Measurements from ENCODE around the gene STXBP1.

Gene STXBP1

DNA sequence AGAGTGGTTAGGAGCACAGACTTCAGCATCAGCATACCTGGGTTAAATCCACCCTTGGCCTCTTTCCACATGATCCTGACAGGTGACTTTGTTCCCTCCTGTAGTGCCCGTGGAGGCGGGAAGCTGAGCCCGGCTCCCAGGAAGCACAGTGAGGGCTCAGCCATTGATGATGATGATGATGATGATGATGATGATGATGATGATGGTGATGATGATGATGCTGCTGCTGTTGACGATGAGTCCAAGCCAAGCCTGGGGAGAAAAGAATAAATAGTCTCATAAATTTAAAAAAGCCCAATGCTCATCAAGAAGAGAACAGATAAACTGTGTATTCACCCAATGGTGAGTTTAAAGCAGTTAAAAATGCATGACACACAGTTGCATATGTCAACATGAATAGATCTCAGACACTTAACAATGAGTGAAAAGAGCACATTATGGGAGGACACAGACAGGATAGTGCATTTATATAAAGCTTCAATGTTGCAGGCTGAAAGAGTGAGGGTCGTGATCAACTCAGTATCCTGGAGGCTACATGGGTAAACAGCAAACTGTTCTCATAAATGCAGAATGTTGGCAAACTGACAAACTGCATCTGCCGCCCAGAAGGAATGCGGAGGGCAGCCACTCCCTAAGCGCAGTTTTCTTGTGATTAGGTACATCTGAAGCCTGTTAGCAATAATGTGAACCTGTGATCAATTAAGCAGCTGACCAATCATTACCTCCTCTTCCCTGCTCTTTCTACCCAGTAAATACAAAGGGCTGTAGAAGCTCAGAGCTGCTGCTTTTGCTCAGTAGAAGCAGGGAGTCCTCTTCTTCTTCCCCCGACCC is 83.0 kb downstream of the STXBP1 start:
- DNase-seq, result peak; percentile 50

DNA sequence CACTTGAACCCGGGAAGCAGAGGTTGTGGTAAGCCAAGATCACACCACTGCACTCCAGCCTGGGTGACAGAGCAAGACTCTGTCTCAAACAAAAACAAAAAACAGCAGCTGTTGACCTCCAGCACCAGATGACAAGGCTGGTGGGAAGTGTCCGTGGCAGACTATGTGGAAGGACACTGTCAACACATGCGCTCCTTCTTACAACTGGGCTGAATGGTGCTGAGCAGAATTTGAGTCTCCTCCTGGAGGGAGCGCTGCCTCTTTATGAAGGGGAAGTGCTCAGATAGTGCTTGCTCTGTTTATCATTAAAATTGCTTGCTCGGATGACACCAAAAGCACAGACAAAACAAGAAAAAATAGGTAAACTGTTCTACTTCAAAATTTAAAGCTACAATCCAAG is 85.5 kb downstream of the STXBP1 start:
- DNase-seq, result no peak

DNA sequence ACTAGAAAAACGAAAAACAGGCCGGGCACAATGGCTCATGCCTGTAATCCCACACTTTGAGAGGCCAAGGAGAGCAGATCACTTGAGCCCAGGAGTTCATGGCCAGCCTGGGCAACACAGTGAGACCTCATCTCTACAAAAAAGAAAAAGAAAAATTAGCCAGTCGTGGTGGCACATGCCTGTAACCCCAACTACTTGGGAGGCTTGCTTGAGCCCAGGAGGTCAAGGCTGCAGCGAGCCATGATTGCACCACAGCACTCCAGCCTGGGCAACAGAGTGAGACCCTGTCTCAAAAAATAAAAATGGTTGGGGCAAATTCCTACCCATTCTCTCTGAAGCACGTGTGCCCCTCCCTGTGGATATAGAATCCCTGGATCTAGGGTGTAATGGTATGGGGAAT is 86.3 kb downstream of the STXBP1 start:
- DNase-seq, result no peak

DNA sequence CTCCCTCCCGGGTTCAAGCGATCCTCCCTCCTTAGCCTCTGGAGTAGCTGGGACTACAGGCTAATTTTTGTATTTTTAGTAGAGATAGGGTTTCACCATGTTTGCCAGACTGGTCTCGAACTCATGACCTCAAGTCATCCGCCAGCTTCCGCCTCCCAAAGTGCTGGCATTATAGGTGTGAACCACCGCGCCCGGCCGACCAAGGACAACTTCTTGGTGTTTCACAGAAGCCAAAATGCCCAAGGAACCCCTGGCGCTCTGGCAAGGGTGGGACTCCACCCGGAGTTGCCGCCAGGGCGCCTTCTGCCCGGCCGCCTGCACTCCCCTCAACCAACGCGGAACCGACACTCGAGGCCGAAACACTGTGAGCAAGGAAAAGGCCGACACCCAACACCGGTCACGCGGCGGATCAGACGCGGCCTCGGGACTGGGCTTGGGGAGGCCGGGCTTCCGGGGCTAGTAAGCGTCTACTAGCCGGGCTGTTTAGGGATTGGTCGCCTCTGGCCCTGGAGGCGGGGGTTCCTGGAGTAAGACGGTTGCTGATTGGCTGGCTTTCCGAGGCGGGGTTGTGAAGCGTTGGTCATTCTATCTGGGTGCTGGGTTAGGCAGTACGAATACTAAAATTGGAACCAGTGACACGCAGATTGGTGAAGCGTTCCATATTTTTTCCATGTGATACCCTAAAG is 87.1 kb downstream of the STXBP1 start:
- peak; percentile 96 for DNase-seq

DNA sequence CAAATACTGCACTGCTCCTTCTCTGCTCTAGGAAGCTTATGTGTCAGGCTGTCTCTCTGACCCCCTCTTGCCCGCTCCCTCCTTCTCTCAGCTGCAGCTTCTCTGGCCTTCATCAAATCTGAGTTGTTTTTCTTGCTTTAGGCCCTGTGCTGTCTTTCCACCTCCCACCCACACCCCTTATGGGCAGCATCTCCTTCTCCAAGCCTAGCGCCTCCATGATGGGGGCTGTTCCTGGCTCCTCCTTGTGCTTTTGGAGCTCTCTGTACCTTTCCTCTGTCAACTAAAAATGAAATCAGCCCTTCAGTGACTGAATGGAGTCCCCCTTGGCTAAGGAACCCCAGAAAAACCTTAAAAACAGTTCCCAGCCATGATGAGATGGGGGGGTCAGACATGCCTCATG is 88.1 kb downstream of the STXBP1 start:
- DNase-seq, result no peak

DNA sequence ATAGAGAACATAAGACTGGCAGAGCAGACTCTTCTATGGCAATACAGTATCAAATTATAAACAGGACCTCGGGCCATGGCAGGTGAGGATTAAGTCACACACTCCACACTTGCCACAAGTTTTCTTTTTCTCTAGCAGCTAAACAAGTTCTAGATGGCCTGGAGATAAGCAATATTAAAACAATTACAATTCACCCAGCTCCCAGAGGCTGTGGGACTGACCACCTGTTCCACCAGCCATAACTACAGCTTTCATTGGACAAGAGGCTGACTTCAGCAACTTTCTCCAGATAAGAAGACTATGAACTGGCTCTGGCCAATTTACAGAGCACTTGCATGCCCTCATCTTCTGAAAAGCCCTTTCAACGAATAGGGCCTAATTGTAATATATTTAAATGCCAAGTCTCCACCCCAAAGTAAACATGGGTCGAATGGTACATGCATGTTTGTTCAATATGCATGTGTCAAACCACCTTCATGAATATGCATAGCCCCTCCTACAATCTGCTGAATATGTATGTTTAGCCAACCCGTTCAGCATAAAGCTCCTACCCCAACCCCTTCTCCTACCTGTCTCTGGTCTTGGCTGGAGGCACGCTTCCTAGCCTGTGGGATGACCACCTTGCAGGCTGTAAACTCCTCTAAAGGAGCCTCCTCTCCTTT is 88.6 kb downstream of the STXBP1 start:
- DNase-seq, result no peak

DNA sequence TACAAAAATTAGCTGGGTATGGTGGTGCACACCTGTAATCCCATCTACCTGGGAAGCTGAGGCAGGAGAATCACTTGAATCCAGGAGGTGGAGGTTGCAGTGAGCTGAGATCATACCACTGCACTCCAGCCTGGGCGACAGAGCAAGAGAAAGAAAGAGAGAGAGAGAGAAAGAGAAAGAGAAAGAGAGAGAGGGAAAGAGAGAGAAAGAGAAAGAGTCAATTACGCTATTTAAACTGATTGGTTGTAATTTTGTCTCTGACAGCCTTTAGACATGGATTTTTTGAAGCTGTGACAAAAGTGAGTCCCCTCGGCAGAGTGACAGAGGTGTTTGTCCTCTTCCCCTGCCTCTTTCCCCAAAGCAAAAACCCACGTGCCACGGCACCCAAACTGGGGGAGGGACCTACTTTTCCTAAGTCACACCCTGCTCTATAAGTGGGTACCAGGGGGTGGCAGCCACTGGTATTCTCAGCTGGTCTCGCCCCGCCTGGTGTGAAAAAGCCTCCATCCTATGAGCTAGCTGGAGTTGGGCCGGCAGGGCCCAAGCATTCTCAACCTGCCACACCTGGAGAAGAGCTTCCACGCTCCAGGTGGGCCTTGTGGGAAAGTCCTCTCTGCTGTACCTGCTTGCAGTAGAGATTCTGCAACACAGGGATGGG is 91.3 kb downstream of the STXBP1 start:
- DNase-seq, result no peak

DNA sequence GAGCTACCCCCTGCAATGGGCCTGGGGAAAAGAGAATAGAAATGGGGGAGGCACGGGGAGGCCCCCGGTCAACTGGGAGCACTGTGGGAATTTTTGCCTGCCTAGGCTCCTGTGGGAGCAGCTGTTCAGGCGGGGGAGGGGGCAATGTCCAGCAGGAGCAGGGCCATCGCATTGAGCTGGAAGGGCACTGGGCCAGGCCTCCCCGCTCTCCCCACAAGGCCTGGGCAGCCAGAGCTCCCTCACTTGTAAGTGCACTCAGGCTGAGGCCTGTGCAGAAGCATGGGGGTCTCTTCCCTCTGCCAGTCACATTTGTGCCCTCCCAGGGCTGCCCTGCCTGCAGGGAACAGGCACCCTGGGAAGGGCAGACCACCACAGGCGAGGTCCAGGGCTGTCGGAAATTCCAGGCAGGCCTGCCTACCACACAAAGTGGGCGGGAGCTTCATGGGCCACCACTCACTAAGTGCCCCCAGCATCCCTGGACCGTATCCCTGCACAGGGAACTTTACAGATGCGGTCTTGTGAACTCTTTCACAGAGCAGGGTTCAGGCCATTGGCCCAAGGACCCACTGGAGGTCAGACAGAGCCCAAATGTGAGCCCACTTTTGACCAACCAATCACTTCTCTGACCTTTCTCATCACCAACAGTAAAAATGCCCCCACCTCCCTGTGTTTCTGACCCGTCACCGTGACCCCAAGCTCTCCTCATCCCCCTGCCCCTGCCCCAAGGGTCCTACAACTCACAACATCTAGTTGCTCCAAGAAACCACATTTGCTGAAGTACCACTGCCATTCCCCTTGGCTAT is 93.7 kb downstream of the STXBP1 start:
- DNase-seq, result no peak

DNA sequence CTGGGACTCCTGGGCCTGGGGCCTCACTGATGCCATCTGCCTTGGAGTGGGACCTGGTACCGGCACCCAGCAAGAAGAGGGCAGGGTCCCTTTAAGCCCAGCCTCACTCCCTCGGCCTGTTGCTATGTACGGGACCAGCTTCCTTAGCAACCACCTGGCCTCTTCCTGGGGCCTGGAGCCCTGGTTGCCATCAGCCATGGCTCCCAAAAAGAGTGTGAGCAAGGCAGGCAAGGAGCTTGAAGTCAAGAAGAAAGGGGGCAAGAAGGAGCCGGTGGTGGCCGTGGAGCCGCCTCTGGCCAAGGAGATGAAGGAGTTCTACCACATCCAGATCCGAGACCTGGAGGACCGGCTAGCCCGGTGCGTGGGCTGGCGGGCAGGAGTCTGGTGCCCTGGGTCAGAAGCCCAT is 94.8 kb downstream of the STXBP1 start, which contains the start of gene CFAP157:
TSS of gene CFAP157 (plus strand) at position 153 of the 406 bp plus-strand sequence. CDS start at position 197, 44 bp downstream.
- no peak for DNase-seq

DNA sequence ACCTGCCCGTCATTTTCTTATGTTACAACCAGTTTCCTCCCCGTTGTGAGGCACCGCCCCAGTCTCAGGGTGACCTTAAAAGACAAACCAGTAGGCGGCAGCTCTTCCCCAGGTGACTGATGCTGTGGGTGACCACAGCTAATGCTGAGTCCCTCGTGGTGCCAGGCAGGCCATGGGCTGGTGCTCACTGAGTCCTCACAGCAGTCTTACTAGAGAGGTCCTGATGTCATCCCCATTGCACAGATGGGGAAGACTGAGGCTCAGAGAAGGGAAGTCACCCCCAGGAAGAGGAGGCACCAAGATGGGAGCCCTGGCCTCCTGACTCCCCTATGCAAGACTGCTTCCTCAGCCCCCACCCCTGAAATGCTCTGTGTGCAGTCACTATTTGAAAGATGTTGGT is 95.7 kb downstream of the STXBP1 start:
- DNase-seq, result no peak

DNA sequence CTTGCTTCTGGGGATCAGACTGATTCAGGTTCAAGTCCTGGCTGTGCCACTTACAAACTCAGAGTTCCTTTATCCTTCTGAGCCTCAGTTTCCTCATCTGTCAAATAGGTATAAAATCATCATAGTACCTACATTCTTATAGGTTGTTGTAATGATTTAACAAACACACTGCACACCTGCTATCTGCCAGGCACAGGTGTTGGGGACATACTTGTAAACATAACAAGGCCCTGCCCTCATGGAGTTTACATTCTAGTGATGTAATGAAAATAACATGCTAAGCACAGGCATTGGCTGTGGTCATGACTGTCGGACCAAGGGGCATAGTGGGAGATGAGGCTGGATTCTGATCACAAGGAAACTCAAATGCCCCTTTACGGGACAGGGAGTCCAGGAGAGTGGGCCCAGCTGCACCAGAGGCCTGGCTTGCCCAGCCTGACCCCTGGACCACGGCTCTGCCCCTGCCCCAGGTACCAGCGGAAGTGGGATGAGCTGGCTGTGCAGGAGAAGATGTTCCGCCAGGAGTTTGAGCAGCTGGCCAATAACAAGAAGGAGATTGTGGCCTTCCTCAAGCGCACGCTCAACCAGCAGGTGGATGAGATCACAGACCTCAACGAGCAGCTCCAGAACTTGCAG is 97.0 kb downstream of the STXBP1 start:
- DNase-seq, result no peak

DNA sequence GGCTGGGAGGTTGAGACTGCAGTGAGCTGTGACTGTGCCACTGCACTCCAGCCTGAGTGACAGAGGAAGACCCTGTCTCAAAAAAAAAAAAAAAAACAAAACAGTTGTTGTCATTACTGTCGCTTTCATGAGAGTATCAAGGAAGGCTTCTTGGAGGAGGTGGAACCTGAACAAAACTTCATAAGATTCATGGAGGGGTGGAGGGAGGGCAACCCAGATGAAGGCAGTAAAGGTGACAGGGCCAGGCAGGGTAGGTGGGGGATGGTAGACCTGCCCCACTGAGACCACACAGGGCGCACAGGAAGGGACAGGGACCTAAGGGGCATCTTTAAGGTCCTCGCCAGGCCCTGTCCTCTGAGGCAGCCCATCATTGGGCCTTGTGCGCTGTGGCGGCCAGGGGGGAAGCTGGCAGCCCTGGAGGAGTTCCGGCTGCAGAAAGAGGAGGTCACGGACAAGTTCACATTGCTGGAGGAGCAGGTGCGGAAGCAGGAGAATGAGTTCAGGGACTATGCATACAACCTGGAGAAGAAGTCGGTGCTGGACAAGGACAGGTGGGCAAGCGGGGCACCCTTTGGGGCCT is 98.2 kb downstream of the STXBP1 start:
- DNase-seq, result no peak

DNA sequence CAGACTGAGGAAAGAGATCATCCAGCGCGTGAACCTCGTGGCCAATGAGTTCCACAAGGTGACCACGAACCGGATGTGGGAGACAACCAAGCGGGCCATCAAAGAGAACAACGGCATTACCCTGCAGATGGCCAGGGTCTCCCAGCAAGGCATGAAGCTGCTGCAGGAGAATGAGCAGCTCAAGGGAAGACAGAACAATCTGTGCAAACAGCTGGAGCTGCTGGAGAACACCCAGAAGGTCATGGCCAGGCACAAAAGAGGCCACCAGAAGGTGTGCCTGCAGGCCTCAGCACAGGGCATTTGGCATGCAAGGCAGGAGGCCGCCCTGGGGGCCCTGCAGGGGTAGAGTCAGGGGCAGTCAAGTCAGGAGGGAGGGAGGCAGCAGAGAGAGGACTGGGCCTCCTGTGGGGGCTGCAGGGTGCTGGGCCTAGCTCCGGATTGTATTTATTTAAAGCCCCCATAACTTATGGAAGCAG is 99.2 kb downstream of the STXBP1 start:
- DNase-seq, result no peak

DNA sequence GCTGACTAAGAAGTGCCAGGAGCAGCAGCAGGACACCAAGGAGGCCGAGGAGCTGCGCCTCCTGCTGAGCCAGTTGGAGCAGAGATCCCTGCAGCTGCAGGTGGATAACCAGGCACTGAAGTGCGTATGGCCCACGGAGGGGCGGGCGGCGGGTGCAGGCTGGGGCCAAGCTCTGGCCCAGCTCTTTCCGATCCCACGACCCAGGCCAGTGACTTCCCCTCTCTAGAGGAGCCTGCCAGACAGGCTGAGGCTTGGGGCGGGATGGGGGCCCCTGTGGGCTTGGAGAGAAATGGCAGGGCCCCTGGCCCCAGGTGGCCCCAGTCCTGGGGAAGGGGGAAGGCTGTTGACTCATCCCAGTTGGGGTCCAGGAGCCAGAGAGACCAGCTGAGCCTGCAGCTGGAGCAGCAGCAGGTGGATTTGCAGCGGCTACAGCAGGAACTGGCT is 99.8 kb downstream of the STXBP1 start:
- no peak for DNase-seq

DNA sequence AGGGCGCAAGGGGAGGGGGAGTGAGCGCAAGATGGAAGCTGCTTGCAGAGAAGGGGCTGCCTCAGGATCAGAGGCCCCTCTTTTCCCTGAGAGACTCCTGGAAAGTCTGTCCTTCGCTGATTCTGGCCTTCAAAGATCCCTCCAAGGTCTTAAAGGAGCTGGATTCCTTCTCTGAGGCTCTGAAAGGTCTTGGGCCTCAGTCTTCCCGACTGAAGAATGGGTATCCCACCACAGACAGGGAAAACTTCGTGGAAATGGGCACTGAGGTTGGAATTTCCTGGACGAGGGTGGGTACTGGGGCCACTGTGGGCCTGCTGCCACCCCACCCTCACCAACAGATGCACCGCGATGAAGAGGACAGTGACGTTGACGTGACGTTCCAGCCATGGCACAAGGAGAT is 100.3 kb downstream of the STXBP1 start:
- no peak for DNase-seq

DNA sequence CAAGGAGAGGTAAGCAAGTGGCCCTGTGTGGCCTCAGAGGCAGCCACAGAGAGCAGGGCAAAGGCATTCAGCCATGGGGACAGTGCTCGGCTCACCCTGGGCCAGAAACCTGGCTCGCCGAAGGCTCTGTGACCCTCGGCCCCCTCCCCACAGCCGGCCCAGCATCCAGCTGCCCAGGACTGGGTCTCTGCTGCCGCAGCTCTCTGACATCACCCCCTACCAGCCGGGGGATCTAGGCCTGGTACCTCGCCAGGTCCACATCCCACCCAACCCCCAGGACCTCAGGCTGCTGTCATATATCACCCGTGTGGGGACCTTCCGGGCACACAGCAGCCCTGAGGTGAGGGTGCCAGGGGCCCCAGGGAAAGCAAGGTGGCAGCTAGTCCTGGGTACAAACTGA is 100.8 kb downstream of the STXBP1 start:
- no peak for DNase-seq

DNA sequence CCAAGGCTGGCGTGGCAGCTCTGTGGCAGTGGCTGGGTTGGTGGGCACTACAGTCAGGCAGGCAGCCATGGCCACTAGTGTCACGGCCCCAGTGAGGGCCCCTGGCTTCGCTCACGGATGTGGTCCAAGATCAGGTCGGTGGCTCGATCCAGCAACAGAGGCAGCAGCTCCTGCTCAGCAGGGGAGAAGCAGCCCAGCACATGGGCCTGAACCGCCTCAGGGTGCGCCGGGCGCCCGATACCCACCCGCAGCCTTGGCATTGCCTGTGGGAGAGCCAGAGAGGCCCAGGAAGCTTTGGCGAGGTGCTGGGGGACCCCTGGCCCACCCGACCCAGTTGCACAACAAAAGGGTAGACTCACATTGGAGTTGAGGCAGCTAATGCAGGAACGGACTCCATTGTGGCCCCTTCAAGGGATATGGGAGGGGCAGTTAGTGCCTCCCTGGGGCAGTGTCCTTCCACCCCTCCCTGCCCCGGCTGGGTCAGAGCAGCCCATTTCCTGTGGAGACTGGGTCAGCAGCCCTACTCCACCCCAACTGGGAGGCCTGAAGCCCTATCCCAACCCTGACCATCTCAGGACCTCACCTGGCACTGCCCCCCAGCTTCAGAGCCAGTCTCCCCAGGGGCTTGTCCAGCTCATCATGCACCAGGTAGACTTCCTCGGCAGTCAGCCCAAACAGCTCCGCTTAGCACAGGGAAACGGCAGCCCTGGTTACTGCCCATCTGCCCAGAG is 102.1 kb downstream of the STXBP1 start:
- DNase-seq, result no peak

DNA sequence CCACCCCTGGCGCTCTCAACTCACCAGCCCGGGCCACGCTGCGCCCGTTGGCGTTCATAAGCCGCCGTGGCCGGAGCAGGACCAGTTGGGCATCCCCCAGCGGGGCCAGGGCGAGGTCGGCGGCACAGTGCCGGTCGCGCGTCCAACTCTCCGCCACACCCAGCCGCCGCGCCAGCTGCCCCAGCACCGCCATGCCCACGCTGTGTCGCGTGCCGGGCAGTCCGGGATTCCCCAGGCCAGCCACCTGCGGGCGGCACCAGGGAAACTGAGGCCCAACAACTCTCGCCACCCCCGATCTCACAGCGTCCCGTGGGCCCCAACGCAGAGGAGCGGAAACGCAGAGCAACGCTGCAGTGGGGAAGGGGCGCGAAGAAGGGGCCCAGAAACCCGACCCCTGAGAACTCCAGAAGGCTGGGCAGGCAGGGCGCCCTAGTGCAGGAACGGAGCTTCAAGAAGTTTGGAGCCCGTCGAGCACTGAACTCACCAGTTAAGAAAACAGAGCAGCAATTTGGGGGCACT is 102.9 kb downstream of the STXBP1 start:
- no peak for DNase-seq

DNA sequence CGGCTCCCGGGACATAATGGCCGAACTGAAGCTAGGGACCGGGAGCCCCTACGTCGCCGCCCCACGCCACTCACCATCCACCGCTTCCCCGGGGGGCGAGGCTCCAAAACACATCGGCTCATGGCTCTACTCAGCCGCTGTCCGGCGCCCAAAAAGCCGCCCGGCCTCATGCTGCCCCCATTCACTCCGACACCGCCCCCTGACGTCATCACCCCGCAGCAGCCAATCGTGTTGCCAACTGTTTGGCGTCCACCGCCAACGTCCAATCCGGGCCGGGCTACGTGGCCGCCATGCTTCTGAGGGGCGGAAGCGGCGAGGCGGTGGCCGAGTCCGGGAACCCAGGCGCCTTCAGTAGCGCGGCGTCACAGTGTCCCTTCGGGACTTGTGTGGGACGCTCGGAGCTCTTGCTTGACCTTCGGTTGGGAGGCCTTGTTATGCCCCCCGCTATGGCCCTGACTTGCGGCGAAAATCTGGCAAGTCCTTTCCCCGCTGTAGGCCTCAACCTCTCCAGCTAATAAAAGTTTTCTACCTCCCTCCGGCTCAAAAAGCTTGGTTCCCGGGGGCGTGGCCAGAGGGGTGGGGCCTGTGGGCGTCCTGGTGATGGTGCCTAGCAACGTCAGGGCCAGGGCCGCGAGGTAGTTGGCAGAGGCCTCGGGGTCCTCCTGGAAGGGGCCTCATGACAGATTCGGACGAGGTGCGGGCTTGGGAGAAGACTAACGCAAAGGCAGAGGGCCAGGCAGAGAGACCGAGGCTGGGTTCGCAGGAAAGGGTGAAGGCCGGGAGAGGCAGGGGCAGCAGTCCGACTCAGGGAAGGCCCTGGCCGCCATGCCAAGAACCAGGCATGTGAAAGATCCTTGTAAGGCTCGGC is 103.6 kb downstream of the STXBP1 start, which contains the start of the genes PTRH1 and TTC16:
TSS of gene PTRH1 (minus strand) at position 194 of the 868 bp plus-strand sequence. CDS start at position 170, 24 bp downstream.
TSS of gene TTC16 (plus strand) at position 610 of the 868 bp plus-strand sequence. CDS start at position 677, 67 bp downstream.
- peak; percentile 96 for DNase-seq

Data from fibroblast of skin of scalp (primary cell).